Bronchial epithelial cell (primary cell): ENCODE results near the gene IRAK4. TPM values are rescaled to one million over a fixed set of nuclear protein-coding genes. Genes with fewer than 3 reads are reported as not detected.

Experiments used
- DNase-seq: peaks from one replicate; pipeline ENCODE4 v3.0.0-alpha.2; 2010; ENCODE audit warnings: low read depth
- FAIRE-seq: peaks from 2 replicates; lab custom pipeline; 2011; peaks lifted over from hg19 to GRCh38; lab: Jason Lieb, UNC
- H3K27me3 ChIP-seq: 2 replicates; pipeline ENCODE4 v1.5.1; 2011; ENCODE audit warnings: low read length; ENCODE audit not compliant: control insufficient read depth, insufficient read depth
- H3K36me3 ChIP-seq: 2 replicates; pipeline ENCODE4 v1.5.1; 2011; ENCODE audit warnings: low read length; ENCODE audit not compliant: control insufficient read depth, insufficient read depth
- H3K4me3 ChIP-seq: 2 replicates; pipeline ENCODE4 v1.5.1; 2011; ENCODE audit warnings: mild to moderate bottlenecking, low read depth, low read length, control low read depth
- CTCF ChIP-seq: IDR thresholded peaks from 2 replicates; pipeline ENCODE4 v1.5.1; 2011; ENCODE audit warnings: mild to moderate bottlenecking, moderate library complexity, low read length, control low read depth, inconsistent platforms; ENCODE audit not compliant: insufficient read depth, severe bottlenecking
- total RNA-seq: library from RNA; depleted of rRNA; stranded (reverse); fragments of >200 nt; gene quantifications from 2 replicates; pipeline ENCODE4 v1.2.1, GENCODE V29; 2014

The IRAK4 gene
- total RNA-seq, 1 donor from 2014 or later: 11.1 TPM

DNA sequence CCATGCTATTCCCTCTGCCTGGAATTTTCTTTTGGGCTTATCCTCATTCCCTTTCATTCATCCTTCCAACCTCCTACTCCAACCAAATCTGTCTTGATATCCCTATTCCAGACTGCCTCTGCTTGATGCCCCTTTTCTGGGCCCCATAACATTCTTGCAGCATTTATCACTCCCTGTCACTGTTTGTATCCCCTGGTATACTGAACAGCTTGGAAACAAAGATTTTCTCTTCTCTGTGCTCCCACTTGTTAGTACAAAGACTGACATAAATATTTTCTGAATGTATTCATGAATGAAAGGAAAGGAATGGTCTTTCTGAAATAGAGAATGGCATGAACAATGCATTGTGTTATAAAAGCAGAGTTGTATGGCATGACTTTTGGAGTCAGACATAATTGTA lies 7.5 kb downstream of the IRAK4 start:
- no peak for FAIRE-seq
- no peaks in the 10 kb centered on the region for H3K36me3 ChIP-seq

GRCh38 chr12:43776498-43776897 lies 17.7 kb downstream of the IRAK4 start:
- FAIRE-seq (no peak), DNase-seq (peak; percentile 37)
- Histone ChIP-seq H3K36me3 (peaks cover 7% of the 10 kb centered on the region), H3K27me3 (no peaks in the 10 kb centered on the region), H3K4me3 (no peak overlapping the region)
- peak; percentile 27 for TF ChIP-seq CTCF

More for the DNA sequence above, 7.5 kb downstream of the IRAK4 start:
- H3K27me3 ChIP-seq: no peaks in the 10 kb centered on the region
- peak; percentile 10 for DNase-seq
- no peak overlapping the region for H3K4me3 ChIP-seq
- no peak for TF ChIP-seq CTCF

DNA sequence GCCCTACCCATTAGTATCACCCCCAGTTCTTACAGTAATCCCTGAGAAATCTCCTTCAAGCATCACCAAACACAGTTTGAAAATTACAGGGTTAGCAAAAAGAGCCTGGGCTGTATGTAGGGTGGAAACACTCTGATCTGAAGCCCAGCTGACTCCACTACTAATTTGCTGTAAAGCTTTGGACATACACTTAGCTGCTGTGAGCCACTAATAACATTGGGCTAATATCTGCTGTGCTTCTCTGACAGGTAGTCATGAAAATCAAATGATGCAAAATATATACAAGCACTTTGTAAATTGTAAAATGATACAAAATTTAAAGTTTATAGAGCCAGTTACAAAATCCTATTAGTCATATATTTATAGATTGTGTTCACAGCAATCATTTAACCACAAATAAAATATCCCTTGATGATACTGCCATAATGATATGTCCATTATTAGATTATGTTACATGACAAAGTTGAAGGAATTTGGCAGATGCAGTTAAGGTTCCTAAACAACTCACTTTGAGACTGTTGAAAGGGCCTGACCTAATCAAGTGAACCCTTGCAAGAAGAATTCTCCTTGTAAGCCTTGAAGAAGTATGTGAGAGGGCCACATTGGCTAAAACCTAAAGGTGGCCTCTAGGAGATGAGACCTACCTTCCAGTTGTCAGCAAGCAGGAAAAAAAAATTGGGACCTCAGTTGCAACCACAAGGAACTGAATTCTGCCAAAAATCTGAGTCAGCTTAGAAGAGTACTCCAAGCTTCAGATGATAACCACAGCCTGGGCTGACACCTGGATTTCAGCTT lies 28.3 kb downstream of the IRAK4 start:
- Histone ChIP-seq H3K36me3 (peaks cover 1% of the 10 kb centered on the region), H3K27me3 (no peaks in the 10 kb centered on the region), H3K4me3 (no peak overlapping the region)
- DNase-seq (no peak), FAIRE-seq (no peak)
- TF ChIP-seq CTCF: no peak

DNA sequence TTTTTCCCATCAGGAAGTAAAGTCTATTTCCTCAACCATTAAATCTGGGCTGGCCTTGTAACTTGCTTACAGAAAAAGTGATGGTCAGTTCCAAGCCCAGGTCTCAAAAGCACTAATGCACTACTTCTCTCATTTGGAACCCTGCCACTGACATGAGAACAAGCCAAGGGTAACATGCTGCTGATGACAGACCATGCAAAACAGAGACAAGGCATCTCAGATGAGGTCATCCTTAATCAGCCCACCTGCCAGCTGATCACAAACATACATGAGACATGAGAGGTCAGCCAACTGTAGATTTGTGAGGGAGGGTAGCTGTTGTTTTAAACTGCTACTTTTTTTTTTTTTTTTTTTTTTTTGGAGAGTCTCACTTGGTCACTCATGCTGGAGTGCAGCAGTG lies 31.2 kb downstream of the IRAK4 start:
- no peak overlapping the region for H3K4me3 ChIP-seq
- TF ChIP-seq CTCF: no peak
- no peaks in the 10 kb centered on the region for H3K36me3 ChIP-seq
- H3K27me3 ChIP-seq: no peaks in the 10 kb centered on the region
- FAIRE-seq (peak; percentile 94), DNase-seq (peak; percentile 15)

GRCh38 chr12:43795716-43796280 lies 37.0 kb downstream of the IRAK4 start:
- Histone ChIP-seq H3K36me3 (no peaks in the 10 kb centered on the region), H3K4me3 (no peak overlapping the region), H3K27me3 (no peaks in the 10 kb centered on the region)
- no peak for TF ChIP-seq CTCF
- FAIRE-seq (no peak), DNase-seq (peak; percentile 29)
